BJ (cell line): ENCODE results near the gene TTLL4. TPM values are rescaled to one million over a fixed set of nuclear protein-coding genes. Genes with fewer than 3 reads are reported as not detected.

Source experiments
- CTCF ChIA-PET: fragments of 350-600 bp; formaldehyde crosslinking; extraction: SDS; loops from one replicate; lab custom pipeline; 2021; ENCODE audit warnings: antibody characterized with exemption, inconsistent platforms; lab: Yijun Ruan, JAX
- POLR2A ChIA-PET: fragments of 300-600 bp; sonication (Branson Sonifier 250); formaldehyde crosslinking; extraction: SDS; loops from one replicate; lab custom pipeline; 2021; ENCODE audit warnings: antibody characterized with exemption; lab: Charles Lee
- DNase-seq: peaks from one replicate; pipeline ENCODE4 v3.0.0-alpha.2; 2011; ENCODE audit warnings: low read depth
- H3K27me3 ChIP-seq: 2 replicates; pipeline ENCODE4 v1.6.0; 2011; ENCODE audit warnings: low read length; ENCODE audit not compliant: control insufficient read depth, insufficient read depth
- H3K36me3 ChIP-seq: 2 replicates; pipeline ENCODE4 v1.5.1; 2011; ENCODE audit warnings: low read length; ENCODE audit not compliant: control insufficient read depth, insufficient read depth
- H3K4me3 ChIP-seq: 2 replicates; pipeline ENCODE4 v1.5.1; 2011; ENCODE audit warnings: low read depth, mild to moderate bottlenecking, control low read depth, low read length
- polyA minus RNA-seq: library from RNA; depleted of rRNA, polyadenylated mRNA; stranded (reverse); fragments of >200 nt; gene quantifications from 2 replicates; pipeline ENCODE4 v1.2.3, GENCODE V29; 2011; rRNA and poly(A)+ RNA removed
- polyA plus RNA-seq: library from polyadenylated mRNA; depleted of rRNA; stranded (reverse); fragments of >200 nt; gene quantifications from 2 replicates; pipeline ENCODE4 v1.2.3, GENCODE V29; 2011; rRNA removed
- TF ChIP-seq, protein P1 (sequence below): IDR thresholded peaks from 2 replicates; pipeline ENCODE4 v1.5.1; 2011; ENCODE audit warnings: low read depth, mild to moderate bottlenecking, control low read depth, inconsistent platforms, low read length, moderate library complexity; ENCODE audit not compliant: insufficient read depth

The TTLL4 gene, protein sequence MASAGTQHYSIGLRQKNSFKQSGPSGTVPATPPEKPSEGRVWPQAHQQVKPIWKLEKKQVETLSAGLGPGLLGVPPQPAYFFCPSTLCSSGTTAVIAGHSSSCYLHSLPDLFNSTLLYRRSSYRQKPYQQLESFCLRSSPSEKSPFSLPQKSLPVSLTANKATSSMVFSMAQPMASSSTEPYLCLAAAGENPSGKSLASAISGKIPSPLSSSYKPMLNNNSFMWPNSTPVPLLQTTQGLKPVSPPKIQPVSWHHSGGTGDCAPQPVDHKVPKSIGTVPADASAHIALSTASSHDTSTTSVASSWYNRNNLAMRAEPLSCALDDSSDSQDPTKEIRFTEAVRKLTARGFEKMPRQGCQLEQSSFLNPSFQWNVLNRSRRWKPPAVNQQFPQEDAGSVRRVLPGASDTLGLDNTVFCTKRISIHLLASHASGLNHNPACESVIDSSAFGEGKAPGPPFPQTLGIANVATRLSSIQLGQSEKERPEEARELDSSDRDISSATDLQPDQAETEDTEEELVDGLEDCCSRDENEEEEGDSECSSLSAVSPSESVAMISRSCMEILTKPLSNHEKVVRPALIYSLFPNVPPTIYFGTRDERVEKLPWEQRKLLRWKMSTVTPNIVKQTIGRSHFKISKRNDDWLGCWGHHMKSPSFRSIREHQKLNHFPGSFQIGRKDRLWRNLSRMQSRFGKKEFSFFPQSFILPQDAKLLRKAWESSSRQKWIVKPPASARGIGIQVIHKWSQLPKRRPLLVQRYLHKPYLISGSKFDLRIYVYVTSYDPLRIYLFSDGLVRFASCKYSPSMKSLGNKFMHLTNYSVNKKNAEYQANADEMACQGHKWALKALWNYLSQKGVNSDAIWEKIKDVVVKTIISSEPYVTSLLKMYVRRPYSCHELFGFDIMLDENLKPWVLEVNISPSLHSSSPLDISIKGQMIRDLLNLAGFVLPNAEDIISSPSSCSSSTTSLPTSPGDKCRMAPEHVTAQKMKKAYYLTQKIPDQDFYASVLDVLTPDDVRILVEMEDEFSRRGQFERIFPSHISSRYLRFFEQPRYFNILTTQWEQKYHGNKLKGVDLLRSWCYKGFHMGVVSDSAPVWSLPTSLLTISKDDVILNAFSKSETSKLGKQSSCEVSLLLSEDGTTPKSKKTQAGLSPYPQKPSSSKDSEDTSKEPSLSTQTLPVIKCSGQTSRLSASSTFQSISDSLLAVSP
- polyA plus RNA-seq (12.9 and 14.1 TPM in 2 replicates), polyA minus RNA-seq (20.2 and 29.2 TPM in 2 replicates)

DNA sequence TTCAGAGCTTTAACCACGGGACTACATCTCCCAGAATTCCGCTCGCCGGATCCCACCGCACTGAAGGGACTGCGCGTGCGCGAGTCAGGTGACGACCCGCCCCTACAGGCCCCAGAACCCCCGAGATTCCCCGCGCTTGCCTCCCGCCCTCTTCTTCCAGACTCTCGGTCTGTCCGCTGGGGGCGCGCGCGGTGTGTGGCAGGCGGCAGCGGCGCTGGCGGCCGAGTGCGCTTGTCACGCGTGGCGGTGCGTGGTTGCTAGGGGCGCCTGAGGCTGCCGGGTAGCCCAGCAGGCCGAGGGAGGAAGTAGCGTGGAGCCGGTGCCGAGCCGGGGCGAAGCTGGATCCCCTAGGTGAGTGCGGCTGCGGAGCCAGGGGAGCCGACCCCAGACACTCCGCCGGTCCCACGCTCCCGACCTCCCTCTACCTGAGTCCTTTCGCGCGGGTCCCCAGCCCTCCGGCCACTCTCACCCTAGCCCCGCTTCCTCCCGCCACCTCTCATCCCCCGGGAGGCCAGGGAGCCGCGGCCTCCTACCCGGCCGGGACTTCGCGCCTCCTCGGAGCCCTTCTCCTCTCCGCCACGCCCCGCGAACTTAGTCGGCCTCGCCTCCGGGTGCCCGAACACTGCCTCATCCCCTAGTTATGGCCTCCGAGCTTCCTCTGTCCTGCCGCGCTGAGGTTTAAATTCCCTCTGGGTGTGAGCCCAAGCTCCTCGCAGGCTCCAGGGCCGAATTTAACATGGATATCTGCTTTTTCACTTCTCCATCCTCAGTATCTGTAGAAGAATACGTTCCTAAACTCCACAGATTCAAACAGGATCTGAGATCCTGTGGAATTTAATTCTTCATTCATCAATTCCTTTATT is at the start of gene TTLL4:
Gene TTLL4 (plus strand): TSS at position 149 of the 863 bp plus-strand sequence. CDS start 26,842 bp downstream, outside the sequence.
- ChIA-PET POLR2A (interaction anchor here (0.6 to 1.6 kb wide), 2 partner anchors 21 to 24 kb away, joined by 4 read pairs; no protein-coding TSS in a partner anchor), CTCF (interaction anchor here (0.6 to 3.3 kb wide), 33 partner anchors 8 to 629 kb away, joined by 3 to 41 read pairs (median 5); partner anchors contain the start of genes BCS1L, PRKAG3, RNF25 and STK36)
- TF ChIP-seq, protein P1, sequence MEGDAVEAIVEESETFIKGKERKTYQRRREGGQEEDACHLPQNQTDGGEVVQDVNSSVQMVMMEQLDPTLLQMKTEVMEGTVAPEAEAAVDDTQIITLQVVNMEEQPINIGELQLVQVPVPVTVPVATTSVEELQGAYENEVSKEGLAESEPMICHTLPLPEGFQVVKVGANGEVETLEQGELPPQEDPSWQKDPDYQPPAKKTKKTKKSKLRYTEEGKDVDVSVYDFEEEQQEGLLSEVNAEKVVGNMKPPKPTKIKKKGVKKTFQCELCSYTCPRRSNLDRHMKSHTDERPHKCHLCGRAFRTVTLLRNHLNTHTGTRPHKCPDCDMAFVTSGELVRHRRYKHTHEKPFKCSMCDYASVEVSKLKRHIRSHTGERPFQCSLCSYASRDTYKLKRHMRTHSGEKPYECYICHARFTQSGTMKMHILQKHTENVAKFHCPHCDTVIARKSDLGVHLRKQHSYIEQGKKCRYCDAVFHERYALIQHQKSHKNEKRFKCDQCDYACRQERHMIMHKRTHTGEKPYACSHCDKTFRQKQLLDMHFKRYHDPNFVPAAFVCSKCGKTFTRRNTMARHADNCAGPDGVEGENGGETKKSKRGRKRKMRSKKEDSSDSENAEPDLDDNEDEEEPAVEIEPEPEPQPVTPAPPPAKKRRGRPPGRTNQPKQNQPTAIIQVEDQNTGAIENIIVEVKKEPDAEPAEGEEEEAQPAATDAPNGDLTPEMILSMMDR, result peak; percentile 78
- peak; percentile 64 for DNase-seq
- Histone ChIP-seq H3K36me3 (no peaks in the 10 kb centered on the region), H3K27me3 (no peaks in the 10 kb centered on the region), H3K4me3 (peak within 1 kb of the TSS; percentile 68)

GRCh38 chr2:218662377-218662776 is 48.3 kb upstream of the TTLL4 start:
- H3K4me3 ChIP-seq, result no peak overlapping the region
- H3K36me3 ChIP-seq, result peaks cover 34% of the 10 kb centered on the region
- TF ChIP-seq, protein P1, result no peak
- no peak for DNase-seq
- H3K27me3 ChIP-seq, result no peaks in the 10 kb centered on the region
- ChIA-PET POLR2A (no interaction called here), CTCF (no interaction called here)

DNA sequence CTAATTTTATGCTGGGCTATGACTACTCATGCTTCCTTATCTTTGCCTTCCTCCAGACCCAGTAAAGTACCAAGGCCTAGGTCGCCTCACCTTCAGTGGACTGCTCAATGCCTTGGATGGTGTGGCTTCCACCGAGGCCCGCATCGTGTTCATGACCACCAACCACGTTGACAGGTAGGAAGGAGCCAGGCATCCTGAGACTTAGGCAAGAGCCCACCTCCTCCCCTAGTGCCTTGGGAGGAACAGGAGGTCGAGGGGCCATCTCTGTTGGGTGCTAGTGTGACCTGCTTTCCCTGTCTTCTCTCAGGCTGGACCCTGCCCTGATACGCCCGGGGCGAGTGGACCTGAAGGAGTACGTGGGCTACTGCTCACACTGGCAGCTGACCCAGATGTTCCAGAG is 47.8 kb upstream of the TTLL4 start:
- POLR2A ChIA-PET, result no interaction called here
- H3K27me3 ChIP-seq, result no peaks in the 10 kb centered on the region
- H3K4me3 ChIP-seq, result no peak overlapping the region
- DNase-seq, result no peak
- TF ChIP-seq, protein P1, result no peak
- CTCF ChIA-PET, result interaction anchor here (1.0 kb wide), 1 partner anchor 26 kb away, joined by 3 read pairs; no protein-coding TSS in a partner anchor
- peaks cover 37% of the 10 kb centered on the region for H3K36me3 ChIP-seq

- no peak for DNase-seq
- Histone ChIP-seq H3K4me3 (no peak overlapping the region), H3K27me3 (no peaks in the 10 kb centered on the region), H3K36me3 (peaks cover 40% of the 10 kb centered on the region)
- ChIA-PET CTCF (interaction anchor here (1.2 kb wide), 1 partner anchor 24 kb away, joined by 3 read pairs; no protein-coding TSS in a partner anchor), POLR2A (no interaction called here)
- TF ChIP-seq, protein P1, result no peak
Observed at GRCh38 chr2:218663901-218664300, 46.7 kb upstream of the TTLL4 start.
